ENCODE measurements around the gene CD68.

The CD68 gene

GRCh38 chr17:7559320-7560171, 19.9 kb upstream of the CD68 start:
- peak in 1 of 2 donors; percentile 5 for DNase-seq

- peak in 1 of 2 donors; percentile 68 for DNase-seq
These were observed 19.0 kb upstream of the CD68 start for GRCh38 chr17:7560172-7561027.

GRCh38 chr17:7561028-7561575, 18.3 kb upstream of the CD68 start:
- DNase-seq, result peak; percentile 68 to 90

GRCh38 chr17:7561589-7562207, 17.7 kb upstream of the CD68 start, which contains the start of gene SENP3:
Gene SENP3, plus strand, starts transcription at chr17:7561919. Its CDS starts 1,158 bp downstream, at chr17:7563077.
- DNase-seq, result peak; percentile 84 to 90

GRCh38 chr17:7562208-7562605, 17.2 kb upstream of the CD68 start:
- DNase-seq, result no peak

- no peak for DNase-seq
These were observed 16.1 kb upstream of the CD68 start for GRCh38 chr17:7563115-7563869.

- DNase-seq, result peak; percentile 71 to 72
These were observed 9.9 kb upstream of the CD68 start for GRCh38 chr17:7569571-7569970.

- DNase-seq, result no peak
These were observed 9.1 kb upstream of the CD68 start for GRCh38 chr17:7570351-7570750.

- DNase-seq, result no peak
These were observed 7.2 kb upstream of the CD68 start for GRCh38 chr17:7572338-7572587.

GRCh38 chr17:7572588-7573323, 6.7 kb upstream of the CD68 start:
- DNase-seq, result peak; percentile 100

GRCh38 chr17:7573324-7574080, 5.9 kb upstream of the CD68 start:
- DNase-seq, result peak; percentile 87 to 92

GRCh38 chr17:7574176-7574953, 5.1 kb upstream of the CD68 start:
- DNase-seq, result no peak

GRCh38 chr17:7575481-7575883, 4.0 kb upstream of the CD68 start:
- DNase-seq, result no peak

- no peak for DNase-seq
These were observed 3.5 kb upstream of the CD68 start for GRCh38 chr17:7575959-7576358.

GRCh38 chr17:7576432-7576937, 3.0 kb upstream of the CD68 start:
- no peak for DNase-seq

GRCh38 chr17:7577327-7578199, 1.9 kb upstream of the CD68 start:
- no peak for DNase-seq

- peak; percentile 34 to 36 for DNase-seq
These were observed 581 bp downstream of the CD68 start for GRCh38 chr17:7579834-7580603.

Measured in inflammatory macrophage treated with lipopolysaccharide for 1 hour (primary cell).